ENCODE measurements around the gene GLIS1. TPM values are rescaled to one million over a fixed set of nuclear protein-coding genes. Genes with fewer than 3 reads are reported as not detected.

GLIS1 gene
- total RNA-seq, 1 experiment from 2014 or later: 0.39 TPM

DNA sequence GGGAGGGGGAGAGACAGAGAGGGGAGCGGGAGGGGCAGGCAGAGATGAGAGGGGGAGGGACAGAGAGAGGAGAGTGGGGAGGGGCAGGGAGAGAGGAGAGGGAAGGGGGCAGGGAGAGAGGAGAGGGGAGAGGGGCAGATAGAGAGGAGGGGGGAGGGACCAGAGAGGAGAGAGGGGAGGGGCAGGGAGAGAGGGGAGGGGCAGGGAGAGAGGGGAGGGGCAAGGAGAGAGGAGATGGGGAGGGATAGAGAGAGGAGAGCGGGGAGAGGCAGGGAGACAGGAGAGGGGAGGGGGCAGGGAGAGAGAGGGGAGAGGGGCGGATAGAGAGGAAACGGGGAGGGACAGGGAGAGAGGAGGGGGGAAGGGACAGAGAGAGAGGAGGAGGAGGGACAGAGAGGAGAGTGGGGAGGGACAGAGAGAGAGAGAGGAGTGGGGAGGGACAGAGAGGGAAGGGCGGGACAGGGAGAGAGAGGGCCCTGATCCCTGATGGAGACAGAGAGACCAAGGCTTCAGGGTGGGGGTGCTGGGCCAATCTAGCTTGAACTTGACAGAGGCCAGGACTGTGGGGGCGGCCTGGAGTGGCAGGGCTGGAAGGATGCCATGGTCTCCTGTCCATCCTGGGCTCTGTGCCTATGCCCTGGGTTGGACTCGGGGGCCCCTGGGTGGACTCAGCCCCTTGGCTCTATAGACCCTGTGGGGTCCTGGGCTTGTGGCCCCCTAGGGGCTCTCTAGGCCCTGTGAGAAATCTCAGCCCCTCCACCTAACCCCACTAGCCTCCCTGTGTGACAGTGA is 236.1 kb downstream of the GLIS1 start:
- Histone ChIP-seq H2AFZ (ENCODE audit: low read depth, low read length, poor library complexity, severe bottlenecking) (no peak overlapping the region), H3K4me2 (ENCODE audit: low read length) (no peak overlapping the region), H3K4me1 (ENCODE audit: control insufficient read depth in 1 of 2, insufficient read depth in 2 of 2, low read length in 2 of 2) (peaks cover 0 to 6% of the 10 kb centered on the region in 2 experiments; a peak in 1 of 4 replicates), H3K9me2 (ENCODE audit: insufficient read depth) (no peaks in the 10 kb centered on the region), H4K20me1 (ENCODE audit: insufficient read depth) (no peaks in the 10 kb centered on the region), H3K9ac (ENCODE audit: low read length) (no peak overlapping the region), H3K9me3 (ENCODE audit: control insufficient read depth in 1 of 2, insufficient read depth in 1 of 2, low read depth in 1 of 2, low read length in 2 of 2) (no peaks in the 10 kb centered on the region), H3K27ac (ENCODE audit: low read depth, low read length) (no peak overlapping the region; the same call in 1 of the 2 replicates), H3K4me3 (replicated peaks in 1 of 2; ENCODE audit: low read depth in 1 of 2, low read length in 2 of 2) (no peak overlapping the region), H3K79me2 (ENCODE audit: insufficient read depth, low read length) (no peaks in the 10 kb centered on the region), H3K36me3 (ENCODE audit: control insufficient read depth in 1 of 2, insufficient read depth in 2 of 2, low read length in 2 of 2) (no peaks in the 10 kb centered on the region), H3K27me3 (ENCODE audit: insufficient read depth, low read length) (no peaks in the 10 kb centered on the region)
- TF ChIP-seq, protein P1, sequence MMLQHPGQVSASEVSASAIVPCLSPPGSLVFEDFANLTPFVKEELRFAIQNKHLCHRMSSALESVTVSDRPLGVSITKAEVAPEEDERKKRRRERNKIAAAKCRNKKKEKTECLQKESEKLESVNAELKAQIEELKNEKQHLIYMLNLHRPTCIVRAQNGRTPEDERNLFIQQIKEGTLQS (IDR thresholded peaks at IDR 0.05): no peak
- TF ChIP-seq SP1 (IDR thresholded peaks at IDR 0.05; ENCODE audit: low read depth) (no peak), ZFX (IDR thresholded peaks at IDR 0.05) (no peak), YY1 (IDR thresholded peaks at IDR 0.05; ENCODE audit: extremely low read depth, insufficient replicate concordance, low read depth, low read length) (no peak), TCF7L2 (IDR thresholded peaks at IDR 0.05; ENCODE audit: borderline replicate concordance, extremely low read depth, insufficient read depth, insufficient read length) (no peak), FOSL1 (IDR thresholded peaks at IDR 0.05; ENCODE audit: low read depth) (no peak), RAD21 (IDR thresholded peaks at IDR 0.05; ENCODE audit: low read depth) (no peak), JUND (IDR thresholded peaks at IDR 0.05) (no peak), CBX3 (IDR thresholded peaks at IDR 0.05; ENCODE audit: low read depth) (no peak), POLR2AphosphoS5 (IDR thresholded peaks at IDR 0.05; ENCODE audit: low read depth, low read length) (no peak), EZH2 (IDR thresholded peaks at IDR 0.05) (no peak), CEBPB (IDR thresholded peaks at IDR 0.05; ENCODE audit: low read depth) (no peak), ELF1 (IDR thresholded peaks at IDR 0.05; ENCODE audit: borderline replicate concordance, low read depth) (no peak), EZH2phosphoT487 (IDR thresholded peaks at IDR 0.05; ENCODE audit: borderline replicate concordance) (no peak), SRF (IDR thresholded peaks at IDR 0.05; ENCODE audit: low read depth) (no peak), SIN3A (IDR thresholded peaks at IDR 0.05; ENCODE audit: low read depth) (no peak)
- TF ChIP-seq, protein P2, sequence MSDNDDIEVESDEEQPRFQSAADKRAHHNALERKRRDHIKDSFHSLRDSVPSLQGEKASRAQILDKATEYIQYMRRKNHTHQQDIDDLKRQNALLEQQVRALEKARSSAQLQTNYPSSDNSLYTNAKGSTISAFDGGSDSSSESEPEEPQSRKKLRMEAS (IDR thresholded peaks at IDR 0.05): no peak
- TF ChIP-seq, protein P3, sequence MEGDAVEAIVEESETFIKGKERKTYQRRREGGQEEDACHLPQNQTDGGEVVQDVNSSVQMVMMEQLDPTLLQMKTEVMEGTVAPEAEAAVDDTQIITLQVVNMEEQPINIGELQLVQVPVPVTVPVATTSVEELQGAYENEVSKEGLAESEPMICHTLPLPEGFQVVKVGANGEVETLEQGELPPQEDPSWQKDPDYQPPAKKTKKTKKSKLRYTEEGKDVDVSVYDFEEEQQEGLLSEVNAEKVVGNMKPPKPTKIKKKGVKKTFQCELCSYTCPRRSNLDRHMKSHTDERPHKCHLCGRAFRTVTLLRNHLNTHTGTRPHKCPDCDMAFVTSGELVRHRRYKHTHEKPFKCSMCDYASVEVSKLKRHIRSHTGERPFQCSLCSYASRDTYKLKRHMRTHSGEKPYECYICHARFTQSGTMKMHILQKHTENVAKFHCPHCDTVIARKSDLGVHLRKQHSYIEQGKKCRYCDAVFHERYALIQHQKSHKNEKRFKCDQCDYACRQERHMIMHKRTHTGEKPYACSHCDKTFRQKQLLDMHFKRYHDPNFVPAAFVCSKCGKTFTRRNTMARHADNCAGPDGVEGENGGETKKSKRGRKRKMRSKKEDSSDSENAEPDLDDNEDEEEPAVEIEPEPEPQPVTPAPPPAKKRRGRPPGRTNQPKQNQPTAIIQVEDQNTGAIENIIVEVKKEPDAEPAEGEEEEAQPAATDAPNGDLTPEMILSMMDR (IDR thresholded peaks at IDR 0.05 in 2 of 3, conservative IDR thresholded peaks at IDR 0.05 in 1 of 3; ENCODE audit: borderline replicate concordance in 1 of 3, insufficient read depth in 1 of 3, low read depth in 2 of 3, low read length in 2 of 3): no peak
- TF ChIP-seq, protein P4, sequence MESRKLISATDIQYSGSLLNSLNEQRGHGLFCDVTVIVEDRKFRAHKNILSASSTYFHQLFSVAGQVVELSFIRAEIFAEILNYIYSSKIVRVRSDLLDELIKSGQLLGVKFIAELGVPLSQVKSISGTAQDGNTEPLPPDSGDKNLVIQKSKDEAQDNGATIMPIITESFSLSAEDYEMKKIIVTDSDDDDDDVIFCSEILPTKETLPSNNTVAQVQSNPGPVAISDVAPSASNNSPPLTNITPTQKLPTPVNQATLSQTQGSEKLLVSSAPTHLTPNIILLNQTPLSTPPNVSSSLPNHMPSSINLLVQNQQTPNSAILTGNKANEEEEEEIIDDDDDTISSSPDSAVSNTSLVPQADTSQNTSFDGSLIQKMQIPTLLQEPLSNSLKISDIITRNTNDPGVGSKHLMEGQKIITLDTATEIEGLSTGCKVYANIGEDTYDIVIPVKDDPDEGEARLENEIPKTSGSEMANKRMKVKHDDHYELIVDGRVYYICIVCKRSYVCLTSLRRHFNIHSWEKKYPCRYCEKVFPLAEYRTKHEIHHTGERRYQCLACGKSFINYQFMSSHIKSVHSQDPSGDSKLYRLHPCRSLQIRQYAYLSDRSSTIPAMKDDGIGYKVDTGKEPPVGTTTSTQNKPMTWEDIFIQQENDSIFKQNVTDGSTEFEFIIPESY (IDR thresholded peaks at IDR 0.05; ENCODE audit: extremely low read depth, insufficient replicate concordance, low read length): no peak
- intact Hi-C loops (cut with micrococcal nuclease): no loop called here
- DNase-seq (ENCODE audit: low read depth, low spot score): no peak
- ChIA-PET RAD21 (ENCODE audit: low non-redundant PET in 1 of 2, low total read pairs in 2 of 2, uncharacterized antibody in 2 of 2, unreplicated experiment in 2 of 2) (no interaction called here), CTCF (no interaction called here), POLR2A (no interaction called here)
- peak; percentile 76 for ATAC-seq
- BruUV-seq (replicated peaks): no TSS peak
